GM12872 (cell line): ENCODE results near the gene GPR27.

Experiments
- CTCF ChIP-seq: IDR thresholded peaks from 3 replicates; pipeline ENCODE4 v1.5.1; 2011; ENCODE audit warnings: low read depth, mild to moderate bottlenecking, low read length, moderate library complexity; ENCODE audit not compliant: insufficient read depth

GPR27 gene

GRCh38 chr3:71758091-71758490 lies 4.4 kb downstream of the GPR27 start:
- no peak for TF ChIP-seq CTCF

- no peak for TF ChIP-seq CTCF
These were observed 5.7 kb downstream of the GPR27 start for GRCh38 chr3:71759401-71759800.

- no peak for TF ChIP-seq CTCF
These were observed 6.5 kb downstream of the GPR27 start for GRCh38 chr3:71760140-71760539.

GRCh38 chr3:71763426-71763825 lies 9.8 kb downstream of the GPR27 start:
- no peak for TF ChIP-seq CTCF

GRCh38 chr3:71771126-71771525 lies 17.5 kb downstream of the GPR27 start:
- TF ChIP-seq CTCF: no peak

- no peak for TF ChIP-seq CTCF
These were observed 18.2 kb downstream of the GPR27 start for GRCh38 chr3:71771884-71772283.

GRCh38 chr3:71776538-71776937 lies 22.9 kb downstream of the GPR27 start:
- TF ChIP-seq CTCF: no peak

- no peak for TF ChIP-seq CTCF
These were observed 24.7 kb downstream of the GPR27 start for GRCh38 chr3:71778353-71778752.
